HepG2 (cell line): ENCODE data around the gene ZNF217. TPM values are rescaled to one million over a fixed set of nuclear protein-coding genes. Genes with fewer than 3 reads are reported as not detected.

ENCODE experiments used
- CAMTA2 ChIP-seq: sonication (generic); formaldehyde crosslinking; IDR thresholded peaks from 2 replicates; pipeline ENCODE4 v1.4.0; 2020; ENCODE audit warnings: mild to moderate bottlenecking, missing genetic modification reagents, borderline replicate concordance
- ISL2 ChIP-seq: sonication (generic); formaldehyde crosslinking; IDR thresholded peaks from 2 replicates; pipeline ENCODE4 v1.5.0; 2020; ENCODE audit warnings: missing genetic modification reagents
- SRF ChIP-seq: IDR thresholded peaks from 2 replicates; pipeline ENCODE4 v1.6.1; 2011; ENCODE audit warnings: mild to moderate bottlenecking, low read depth, low read length, moderate library complexity
- U2AF1 ChIP-seq: fragments of 200-400 bp; formaldehyde crosslinking; optimal IDR thresholded peaks from 2 replicates; pipeline ENCODE3; 2017; ENCODE audit warnings: mild to moderate bottlenecking, low read depth, low read length
- XRCC5 ChIP-seq: fragments of 200-400 bp; formaldehyde crosslinking; optimal IDR thresholded peaks from 2 replicates; pipeline ENCODE3; 2017; ENCODE audit warnings: mild to moderate bottlenecking, low read length
- ZFY ChIP-seq: sonication (generic); formaldehyde crosslinking; IDR thresholded peaks from 2 replicates; pipeline ENCODE4 v1.4.0; 2020; ENCODE audit warnings: missing genetic modification reagents
- ZNF446 ChIP-seq: sonication (generic); formaldehyde crosslinking; IDR thresholded peaks from 2 replicates; pipeline ENCODE4 v1.5.0; 2020; ENCODE audit warnings: mild to moderate bottlenecking, missing genetic modification reagents
- ZNF619 ChIP-seq: sonication (generic); formaldehyde crosslinking; IDR thresholded peaks from 2 replicates; pipeline ENCODE4 v1.4.0; 2020; ENCODE audit warnings: mild to moderate bottlenecking, missing genetic modification reagents
- ZNF720 ChIP-seq: sonication (generic); formaldehyde crosslinking; IDR thresholded peaks from 2 replicates; pipeline ENCODE4 v1.4.0; 2020; ENCODE audit warnings: missing genetic modification reagents
- polyA plus RNA-seq, 8 experiments: library from polyadenylated mRNA; depleted of rRNA in 3 of 8; stranded (reverse) in 7 of 8; unstranded in 1 of 8; fragments of >200 nt; fragmentation: Illumina TruSeq in 4 of 8; extraction: Trizol in 4 of 8; gene quantifications; 2 replicates each; pipeline versions ENCODE4 v1.2.1 to v1.2.3, GENCODE V29; 2011 to 2016; ENCODE audit warnings: low read depth in 4 of 8, missing spikeins in 1 of 8, mixed read lengths in 1 of 8; ENCODE audit not compliant: insufficient read depth in 1 of 8
- total RNA-seq, 5 experiments: library from RNA; depleted of rRNA; stranded (reverse); fragments of >200 nt; fragmentation: Illumina TruSeq; extraction: Trizol; gene quantifications; 2 replicates each; pipeline ENCODE4 v1.2.3, GENCODE V29; 2016; ENCODE audit warnings: low read depth in 1 of 5
- TF ChIP-seq, protein P1 (sequence below): sonication (generic); formaldehyde crosslinking; IDR thresholded peaks from 2 replicates; pipeline ENCODE4 v1.5.0; 2020; ENCODE audit warnings: missing genetic modification reagents
- TF ChIP-seq, protein P2 (sequence below): sonication (generic); formaldehyde crosslinking; IDR thresholded peaks from 2 replicates; pipeline ENCODE4 v1.5.1; 2020; ENCODE audit warnings: mild to moderate bottlenecking, missing genetic modification reagents
- TF ChIP-seq, protein P3 (sequence below): sonication (generic); formaldehyde crosslinking; IDR thresholded peaks from 2 replicates; pipeline ENCODE4 v1.4.0; 2020; ENCODE audit warnings: missing genetic modification reagents
- TF ChIP-seq, protein P4 (sequence below): sonication (generic); formaldehyde crosslinking; IDR thresholded peaks from 2 replicates; pipeline ENCODE4 v1.5.1; 2020; ENCODE audit warnings: missing genetic modification reagents, mild to moderate bottlenecking, borderline replicate concordance
- TF ChIP-seq, protein P5 (sequence below): sonication (generic); IDR thresholded peaks from 2 replicates; pipeline ENCODE4 v1.6.1; 2016; ENCODE audit warnings: low read depth, borderline replicate concordance
- TF ChIP-seq, protein P6 (sequence below): sonication (generic); formaldehyde crosslinking; conservative IDR thresholded peaks from 2 replicates; pipeline ENCODE4 v1.8.0; 2022; ENCODE audit warnings: missing genetic modification reagents
- TF ChIP-seq, protein P7 (sequence below): sonication (generic); formaldehyde crosslinking; IDR thresholded peaks from 2 replicates; pipeline ENCODE4 v1.5.1; 2020; ENCODE audit warnings: missing genetic modification reagents, mild to moderate bottlenecking, borderline replicate concordance

The ZNF217 gene
- total and polyA plus RNA-seq, 2 of the 13 experiments (the other 11 are each of a cell fraction or from before 2014, with no cell fraction given) = 22.3 to 29.8 TPM

DNA sequence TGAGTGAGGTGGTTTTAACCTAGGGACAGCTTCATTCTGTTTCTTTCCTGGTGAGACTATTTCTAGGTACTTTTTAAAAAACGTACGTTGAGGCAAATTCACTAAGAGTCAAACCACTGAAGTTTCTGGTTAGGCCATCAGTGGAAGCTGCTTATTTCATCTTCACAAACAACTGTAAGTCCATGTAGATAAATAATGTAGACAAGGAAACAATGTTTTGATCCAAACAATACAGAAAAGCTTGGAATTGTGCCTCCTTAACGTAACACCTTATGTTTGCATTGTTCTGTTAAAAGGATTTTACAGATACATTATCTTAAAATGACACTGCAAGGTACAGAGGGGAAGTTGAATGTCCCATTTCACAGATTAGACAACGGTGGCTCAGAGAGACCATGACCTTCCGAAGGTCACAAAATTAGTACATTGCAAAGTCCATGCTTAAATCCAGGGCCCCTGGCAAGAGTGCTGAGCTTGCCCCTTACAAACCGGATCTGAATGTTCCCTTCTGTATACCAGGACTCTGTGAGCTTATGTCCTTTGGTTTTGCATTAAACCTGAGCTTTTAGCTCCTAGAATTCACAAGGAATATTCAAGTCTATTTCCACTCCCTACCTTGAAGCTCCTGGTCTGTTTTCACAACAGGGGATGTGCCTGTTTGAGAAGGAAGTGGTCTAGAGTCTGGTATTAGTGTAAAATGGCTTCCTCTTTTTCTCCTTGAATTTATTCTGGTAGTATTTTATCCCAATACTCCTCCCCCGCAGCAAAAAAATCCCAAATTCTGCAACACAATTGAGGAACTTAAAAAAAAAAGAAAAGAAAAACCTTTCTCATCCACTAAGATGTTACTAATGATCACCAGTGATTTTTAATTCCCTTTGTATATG, 28.9 kb upstream of the ZNF217 start (continued):
- TF ChIP-seq, protein P1, sequence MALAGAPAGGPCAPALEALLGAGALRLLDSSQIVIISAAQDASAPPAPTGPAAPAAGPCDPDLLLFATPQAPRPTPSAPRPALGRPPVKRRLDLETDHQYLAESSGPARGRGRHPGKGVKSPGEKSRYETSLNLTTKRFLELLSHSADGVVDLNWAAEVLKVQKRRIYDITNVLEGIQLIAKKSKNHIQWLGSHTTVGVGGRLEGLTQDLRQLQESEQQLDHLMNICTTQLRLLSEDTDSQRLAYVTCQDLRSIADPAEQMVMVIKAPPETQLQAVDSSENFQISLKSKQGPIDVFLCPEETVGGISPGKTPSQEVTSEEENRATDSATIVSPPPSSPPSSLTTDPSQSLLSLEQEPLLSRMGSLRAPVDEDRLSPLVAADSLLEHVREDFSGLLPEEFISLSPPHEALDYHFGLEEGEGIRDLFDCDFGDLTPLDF (CRISPR knock-in tag) = no peak
- TF ChIP-seq ZFY = no peak; the same call in none of the 2 replicates
- no peak for TF ChIP-seq ZNF720 (CRISPR knock-in tag)
- TF ChIP-seq, protein P2, sequence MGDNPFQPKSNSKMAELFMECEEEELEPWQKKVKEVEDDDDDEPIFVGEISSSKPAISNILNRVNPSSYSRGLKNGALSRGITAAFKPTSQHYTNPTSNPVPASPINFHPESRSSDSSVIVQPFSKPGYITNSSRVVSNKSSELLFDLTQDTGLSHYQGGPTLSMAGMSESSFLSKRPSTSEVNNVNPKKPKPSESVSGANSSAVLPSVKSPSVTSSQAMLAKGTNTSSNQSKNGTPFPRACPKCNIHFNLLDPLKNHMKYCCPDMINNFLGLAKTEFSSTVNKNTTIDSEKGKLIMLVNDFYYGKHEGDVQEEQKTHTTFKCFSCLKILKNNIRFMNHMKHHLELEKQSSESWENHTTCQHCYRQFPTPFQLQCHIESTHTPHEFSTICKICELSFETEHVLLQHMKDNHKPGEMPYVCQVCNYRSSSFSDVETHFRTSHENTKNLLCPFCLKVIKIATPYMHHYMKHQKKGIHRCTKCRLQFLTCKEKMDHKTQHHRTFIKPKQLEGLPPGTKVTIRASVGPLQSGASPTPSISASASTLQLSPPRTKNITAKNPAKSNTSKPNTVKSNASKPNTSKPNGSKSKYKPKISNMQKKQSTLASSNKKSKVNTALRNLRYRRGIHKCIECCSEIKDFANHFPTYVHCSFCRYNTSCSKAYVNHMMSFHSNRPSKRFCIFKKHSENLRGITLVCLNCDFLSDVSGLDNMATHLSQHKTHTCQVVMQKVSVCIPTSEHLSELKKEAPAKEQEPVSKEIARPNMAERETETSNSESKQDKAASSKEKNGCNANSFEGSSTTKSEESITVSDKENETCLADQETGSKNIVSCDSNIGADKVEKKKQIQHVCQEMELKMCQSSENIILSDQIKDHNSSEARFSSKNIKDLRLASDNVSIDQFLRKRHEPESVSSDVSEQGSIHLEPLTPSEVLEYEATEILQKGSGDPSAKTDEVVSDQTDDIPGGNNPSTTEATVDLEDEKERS (CRISPR knock-in tag) = peak; percentile 92
- no peak for TF ChIP-seq ZNF446 (CRISPR knock-in tag)
- TF ChIP-seq, protein P3, sequence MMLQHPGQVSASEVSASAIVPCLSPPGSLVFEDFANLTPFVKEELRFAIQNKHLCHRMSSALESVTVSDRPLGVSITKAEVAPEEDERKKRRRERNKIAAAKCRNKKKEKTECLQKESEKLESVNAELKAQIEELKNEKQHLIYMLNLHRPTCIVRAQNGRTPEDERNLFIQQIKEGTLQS (CRISPR knock-in tag) = no peak
- 0 out of 2 replicates have a peak, but pooled peaks have one; percentile 10 for TF ChIP-seq ZNF619 (CRISPR knock-in tag)
- no peak for TF ChIP-seq U2AF1
- TF ChIP-seq, protein P4, sequence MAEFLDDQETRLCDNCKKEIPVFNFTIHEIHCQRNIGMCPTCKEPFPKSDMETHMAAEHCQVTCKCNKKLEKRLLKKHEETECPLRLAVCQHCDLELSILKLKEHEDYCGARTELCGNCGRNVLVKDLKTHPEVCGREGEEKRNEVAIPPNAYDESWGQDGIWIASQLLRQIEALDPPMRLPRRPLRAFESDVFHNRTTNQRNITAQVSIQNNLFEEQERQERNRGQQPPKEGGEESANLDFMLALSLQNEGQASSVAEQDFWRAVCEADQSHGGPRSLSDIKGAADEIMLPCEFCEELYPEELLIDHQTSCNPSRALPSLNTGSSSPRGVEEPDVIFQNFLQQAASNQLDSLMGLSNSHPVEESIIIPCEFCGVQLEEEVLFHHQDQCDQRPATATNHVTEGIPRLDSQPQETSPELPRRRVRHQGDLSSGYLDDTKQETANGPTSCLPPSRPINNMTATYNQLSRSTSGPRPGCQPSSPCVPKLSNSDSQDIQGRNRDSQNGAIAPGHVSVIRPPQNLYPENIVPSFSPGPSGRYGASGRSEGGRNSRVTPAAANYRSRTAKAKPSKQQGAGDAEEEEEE (CRISPR knock-in tag) = no peak
- TF ChIP-seq ISL2 = peak; percentile 64; the same call in 1 of the 2 replicates
- TF ChIP-seq, protein P5, sequence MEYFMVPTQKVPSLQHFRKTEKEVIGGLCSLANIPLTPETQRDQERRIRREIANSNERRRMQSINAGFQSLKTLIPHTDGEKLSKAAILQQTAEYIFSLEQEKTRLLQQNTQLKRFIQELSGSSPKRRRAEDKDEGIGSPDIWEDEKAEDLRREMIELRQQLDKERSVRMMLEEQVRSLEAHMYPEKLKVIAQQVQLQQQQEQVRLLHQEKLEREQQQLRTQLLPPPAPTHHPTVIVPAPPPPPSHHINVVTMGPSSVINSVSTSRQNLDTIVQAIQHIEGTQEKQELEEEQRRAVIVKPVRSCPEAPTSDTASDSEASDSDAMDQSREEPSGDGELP = no peak
- no peak for TF ChIP-seq XRCC5
- TF ChIP-seq, protein P6, sequence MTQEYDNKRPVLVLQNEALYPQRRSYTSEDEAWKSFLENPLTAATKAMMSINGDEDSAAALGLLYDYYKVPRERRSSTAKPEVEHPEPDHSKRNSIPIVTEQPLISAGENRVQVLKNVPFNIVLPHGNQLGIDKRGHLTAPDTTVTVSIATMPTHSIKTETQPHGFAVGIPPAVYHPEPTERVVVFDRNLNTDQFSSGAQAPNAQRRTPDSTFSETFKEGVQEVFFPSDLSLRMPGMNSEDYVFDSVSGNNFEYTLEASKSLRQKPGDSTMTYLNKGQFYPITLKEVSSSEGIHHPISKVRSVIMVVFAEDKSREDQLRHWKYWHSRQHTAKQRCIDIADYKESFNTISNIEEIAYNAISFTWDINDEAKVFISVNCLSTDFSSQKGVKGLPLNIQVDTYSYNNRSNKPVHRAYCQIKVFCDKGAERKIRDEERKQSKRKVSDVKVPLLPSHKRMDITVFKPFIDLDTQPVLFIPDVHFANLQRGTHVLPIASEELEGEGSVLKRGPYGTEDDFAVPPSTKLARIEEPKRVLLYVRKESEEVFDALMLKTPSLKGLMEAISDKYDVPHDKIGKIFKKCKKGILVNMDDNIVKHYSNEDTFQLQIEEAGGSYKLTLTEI = no peak
- no peak for TF ChIP-seq SRF
- no peak for TF ChIP-seq CAMTA2 (CRISPR knock-in tag)
- TF ChIP-seq, protein P7, sequence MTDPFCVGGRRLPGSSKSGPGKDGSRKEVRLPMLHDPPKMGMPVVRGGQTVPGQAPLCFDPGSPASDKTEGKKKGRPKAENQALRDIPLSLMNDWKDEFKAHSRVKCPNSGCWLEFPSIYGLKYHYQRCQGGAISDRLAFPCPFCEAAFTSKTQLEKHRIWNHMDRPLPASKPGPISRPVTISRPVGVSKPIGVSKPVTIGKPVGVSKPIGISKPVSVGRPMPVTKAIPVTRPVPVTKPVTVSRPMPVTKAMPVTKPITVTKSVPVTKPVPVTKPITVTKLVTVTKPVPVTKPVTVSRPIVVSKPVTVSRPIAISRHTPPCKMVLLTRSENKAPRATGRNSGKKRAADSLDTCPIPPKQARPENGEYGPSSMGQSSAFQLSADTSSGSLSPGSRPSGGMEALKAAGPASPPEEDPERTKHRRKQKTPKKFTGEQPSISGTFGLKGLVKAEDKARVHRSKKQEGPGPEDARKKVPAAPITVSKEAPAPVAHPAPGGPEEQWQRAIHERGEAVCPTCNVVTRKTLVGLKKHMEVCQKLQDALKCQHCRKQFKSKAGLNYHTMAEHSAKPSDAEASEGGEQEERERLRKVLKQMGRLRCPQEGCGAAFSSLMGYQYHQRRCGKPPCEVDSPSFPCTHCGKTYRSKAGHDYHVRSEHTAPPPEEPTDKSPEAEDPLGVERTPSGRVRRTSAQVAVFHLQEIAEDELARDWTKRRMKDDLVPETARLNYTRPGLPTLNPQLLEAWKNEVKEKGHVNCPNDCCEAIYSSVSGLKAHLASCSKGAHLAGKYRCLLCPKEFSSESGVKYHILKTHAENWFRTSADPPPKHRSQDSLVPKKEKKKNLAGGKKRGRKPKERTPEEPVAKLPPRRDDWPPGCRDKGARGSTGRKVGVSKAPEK (CRISPR knock-in tag) = no peak
